Measurements from ENCODE around the gene ANGEL1. TPM values are rescaled to one million over a fixed set of nuclear protein-coding genes. Genes with fewer than 3 reads are reported as not detected.

ANGEL1 gene
- total RNA-seq, 2 donors from 2014 or later = 19.6 to 23.6 TPM

GRCh38 chr14:76834241-76834661 lies 21.6 kb upstream of the ANGEL1 start:
- H3K27me3 ChIP-seq = no peaks in the 10 kb centered on the region
- no peak for TF ChIP-seq CTCF (IDR thresholded peaks at IDR 0.05)
- peaks cover 0 to 10% of the 10 kb centered on the region in 2 donors for H3K4me1 ChIP-seq
- DNase-seq (ENCODE audit: low spot score) = no peak
- H3K9me3 ChIP-seq = no peaks in the 10 kb centered on the region
- H3K27ac ChIP-seq = no peak overlapping the region
- no peaks in the 10 kb centered on the region for H3K36me3 ChIP-seq
- H3K4me3 ChIP-seq = no peak overlapping the region

- no peak for DNase-seq (ENCODE audit: low spot score)
- H3K4me1 ChIP-seq = peaks cover 0 to 15% of the 10 kb centered on the region in 2 donors
- H3K27me3 ChIP-seq = no peaks in the 10 kb centered on the region
- no peaks in the 10 kb centered on the region for H3K9me3 ChIP-seq
- no peak for TF ChIP-seq CTCF (IDR thresholded peaks at IDR 0.05)
- H3K27ac ChIP-seq = no peak overlapping the region
- no peak overlapping the region for H3K4me3 ChIP-seq
- no peaks in the 10 kb centered on the region for H3K36me3 ChIP-seq
Measured at GRCh38 chr14:76833011-76833410, 20.3 kb upstream of the ANGEL1 start.

DNA sequence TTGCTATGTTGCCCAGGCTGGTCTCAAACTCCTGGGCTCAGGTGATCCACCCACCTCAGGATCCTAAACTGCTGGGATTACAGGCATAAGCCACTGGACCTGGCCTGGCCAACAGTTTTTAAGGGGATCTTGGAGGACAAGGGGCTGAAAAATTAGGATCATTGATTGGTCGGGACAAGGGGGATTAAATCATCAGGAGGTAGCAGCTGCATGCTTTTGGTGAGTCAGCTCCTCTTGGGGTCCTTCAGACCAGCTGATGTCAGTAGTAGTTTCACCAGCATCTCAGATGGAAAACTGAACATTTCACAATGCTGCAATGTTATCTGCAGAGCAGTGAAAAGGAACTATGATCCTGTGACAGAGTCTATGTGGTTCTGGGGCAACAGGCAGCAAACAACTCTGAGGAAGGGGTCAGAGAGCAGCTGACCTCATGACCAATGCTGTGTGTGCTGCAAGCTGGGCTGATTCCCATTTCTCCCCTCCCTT lies 19.9 kb upstream of the ANGEL1 start:
- H3K4me3 ChIP-seq = no peak overlapping the region
- TF ChIP-seq CTCF (IDR thresholded peaks at IDR 0.05) = no peak
- H3K27ac ChIP-seq = peak overlapping the region in 1 of 2 donors; percentile 12
- H3K36me3 ChIP-seq = no peaks in the 10 kb centered on the region
- no peak for DNase-seq (ENCODE audit: low spot score)
- H3K9me3 ChIP-seq = no peaks in the 10 kb centered on the region
- H3K27me3 ChIP-seq = no peaks in the 10 kb centered on the region
- H3K4me1 ChIP-seq = peaks cover 0 to 15% of the 10 kb centered on the region in 2 donors

DNA sequence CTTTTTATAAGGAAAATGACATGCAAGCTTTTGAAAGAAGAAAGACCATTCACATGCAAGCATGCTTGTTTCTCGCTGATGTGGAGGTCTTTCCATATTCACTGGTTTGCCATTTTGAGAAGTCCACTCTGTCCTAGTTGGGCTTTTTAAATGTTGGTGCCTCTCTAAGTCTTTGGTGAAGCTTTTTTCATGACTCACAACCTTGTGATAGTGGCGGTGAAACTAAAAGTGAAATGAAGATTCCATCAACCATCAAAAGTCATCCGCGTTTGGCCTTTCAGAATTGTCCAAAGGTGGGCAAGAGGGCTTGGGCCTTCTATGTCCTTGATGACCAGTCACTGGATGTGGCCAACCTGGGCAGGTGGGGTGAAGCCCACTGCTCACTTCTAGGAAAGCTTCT lies 17.9 kb upstream of the ANGEL1 start:
- H3K36me3 ChIP-seq = no peaks in the 10 kb centered on the region
- no peak overlapping the region for H3K4me3 ChIP-seq
- no peak for DNase-seq (ENCODE audit: low spot score)
- peaks cover 0 to 15% of the 10 kb centered on the region in 2 donors for H3K4me1 ChIP-seq
- no peak for TF ChIP-seq CTCF (IDR thresholded peaks at IDR 0.05)
- no peaks in the 10 kb centered on the region for H3K27me3 ChIP-seq
- H3K9me3 ChIP-seq = no peaks in the 10 kb centered on the region
- H3K27ac ChIP-seq = peak overlapping the region; percentile 67 to 75

DNA sequence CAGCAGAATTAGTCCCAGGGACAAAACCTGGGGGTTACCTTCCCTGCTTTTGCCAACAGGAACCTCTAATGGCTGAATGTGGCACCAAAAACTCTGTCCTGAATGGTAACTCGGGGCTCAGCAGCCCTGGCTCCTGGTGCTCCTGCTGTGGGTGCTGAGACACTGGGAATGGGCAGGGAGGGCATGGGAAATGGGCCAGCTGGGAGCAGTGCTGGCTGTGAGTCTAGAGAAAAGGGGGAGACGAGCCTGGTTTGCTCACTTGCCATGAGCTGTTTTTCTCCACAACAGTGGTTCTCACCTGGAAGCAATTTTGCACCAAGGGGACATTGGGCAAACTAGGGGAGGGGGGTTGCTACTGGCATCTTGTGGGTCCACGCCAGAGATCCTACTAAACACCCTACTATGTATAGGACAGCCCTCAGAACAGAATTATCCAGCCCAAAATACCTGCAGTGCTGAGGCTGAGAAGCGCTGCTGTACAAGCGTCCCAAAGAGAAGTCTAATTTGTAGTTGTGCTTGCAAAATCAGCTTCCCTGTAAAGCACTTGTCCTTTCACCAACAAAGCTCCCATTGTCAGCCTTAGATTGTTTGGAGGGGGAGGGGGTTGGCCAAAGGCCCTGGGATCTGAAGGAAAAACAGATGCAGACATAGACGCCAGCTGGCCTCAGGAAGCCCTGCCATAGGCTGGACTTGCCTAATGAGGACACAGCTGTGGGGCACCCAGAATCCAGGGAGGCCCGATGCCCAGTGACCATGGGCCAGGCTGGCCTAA lies 17.2 kb upstream of the ANGEL1 start:
- H3K4me1 ChIP-seq = peaks cover 0 to 15% of the 10 kb centered on the region in 2 donors

More for the DNA sequence above, 17.2 kb upstream of the ANGEL1 start:
- no peak overlapping the region for H3K4me3 ChIP-seq
- no peak for TF ChIP-seq CTCF (IDR thresholded peaks at IDR 0.05)
- DNase-seq (ENCODE audit: low spot score) = peak; percentile 80
- H3K9me3 ChIP-seq = no peaks in the 10 kb centered on the region
- H3K36me3 ChIP-seq = no peaks in the 10 kb centered on the region
- H3K27ac ChIP-seq = peak overlapping the region; percentile 67 to 75
- H3K27me3 ChIP-seq = no peaks in the 10 kb centered on the region

Measured in right atrium auricular region (tissue), 2 donors.